Nephron progenitor cell (in vitro differentiated cells): ENCODE data around the gene HSD17B12.

Source experiments
- DNase-seq: peaks from one replicate; pipeline ENCODE4 v3.0.0; 2021
- H3K27ac Mint-ChIP-seq: 2 replicates; pipeline ENCODE4 v1.8.0; 2021; ENCODE audit warnings: mild to moderate bottlenecking, moderate library complexity, mixed read lengths
- H3K27me3 Mint-ChIP-seq: 2 replicates; pipeline ENCODE4 v1.8.0; 2021; ENCODE audit warnings: mild to moderate bottlenecking, low read depth, mixed read lengths; ENCODE audit not compliant: poor library complexity
- H3K36me3 Mint-ChIP-seq: 2 replicates; pipeline ENCODE4 v1.8.0; 2021; ENCODE audit warnings: low read depth, mixed read lengths
- H3K4me1 Mint-ChIP-seq: 2 replicates; pipeline ENCODE4 v1.8.0; 2021; ENCODE audit warnings: mixed read lengths
- H3K4me3 Mint-ChIP-seq: 2 replicates; pipeline ENCODE4 v1.8.0; 2021; ENCODE audit warnings: mild to moderate bottlenecking, moderate library complexity, mixed read lengths
- H3K9me3 Mint-ChIP-seq: 2 replicates; pipeline ENCODE4 v1.8.0; 2021; ENCODE audit warnings: mild to moderate bottlenecking, moderate library complexity, mixed read lengths
- TF ChIP-seq, protein P1 (sequence below): fragments of 200-600 bp; sonication (generic); IDR thresholded peaks from 2 replicates; pipeline ENCODE4 v1.5.0; 2021; ENCODE audit warnings: antibody characterized with exemption

The HSD17B12 gene

DNA sequence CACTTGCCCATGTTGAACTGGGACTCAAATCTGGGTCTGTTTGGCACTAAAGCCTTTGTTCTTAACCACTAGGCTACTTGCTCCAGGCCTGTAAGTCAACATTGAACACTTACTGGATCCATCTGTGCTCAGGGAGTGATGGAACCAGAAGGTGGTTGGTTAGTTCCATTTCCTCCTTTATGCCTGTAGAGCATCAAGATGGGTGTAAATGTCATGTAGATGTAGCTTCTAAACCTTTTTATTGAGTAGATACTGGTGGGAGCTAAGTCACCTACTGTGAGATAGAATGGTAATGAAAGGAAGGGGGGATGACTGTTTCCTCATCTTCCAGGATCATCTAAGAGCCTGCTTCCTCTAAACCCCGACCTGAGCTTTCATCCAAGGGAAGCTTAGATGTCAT is 161.5 kb downstream of the HSD17B12 start:
- Mint-ChIP-seq H3K36me3 (peaks cover 45% of the 10 kb centered on the region), H3K27ac (no peak overlapping the region), H3K4me3 (no peak overlapping the region), H3K27me3 (no peaks in the 10 kb centered on the region), H3K9me3 (no peaks in the 10 kb centered on the region), H3K4me1 (no peaks in the 10 kb centered on the region)
- DNase-seq = no peak
- TF ChIP-seq, protein P1, sequence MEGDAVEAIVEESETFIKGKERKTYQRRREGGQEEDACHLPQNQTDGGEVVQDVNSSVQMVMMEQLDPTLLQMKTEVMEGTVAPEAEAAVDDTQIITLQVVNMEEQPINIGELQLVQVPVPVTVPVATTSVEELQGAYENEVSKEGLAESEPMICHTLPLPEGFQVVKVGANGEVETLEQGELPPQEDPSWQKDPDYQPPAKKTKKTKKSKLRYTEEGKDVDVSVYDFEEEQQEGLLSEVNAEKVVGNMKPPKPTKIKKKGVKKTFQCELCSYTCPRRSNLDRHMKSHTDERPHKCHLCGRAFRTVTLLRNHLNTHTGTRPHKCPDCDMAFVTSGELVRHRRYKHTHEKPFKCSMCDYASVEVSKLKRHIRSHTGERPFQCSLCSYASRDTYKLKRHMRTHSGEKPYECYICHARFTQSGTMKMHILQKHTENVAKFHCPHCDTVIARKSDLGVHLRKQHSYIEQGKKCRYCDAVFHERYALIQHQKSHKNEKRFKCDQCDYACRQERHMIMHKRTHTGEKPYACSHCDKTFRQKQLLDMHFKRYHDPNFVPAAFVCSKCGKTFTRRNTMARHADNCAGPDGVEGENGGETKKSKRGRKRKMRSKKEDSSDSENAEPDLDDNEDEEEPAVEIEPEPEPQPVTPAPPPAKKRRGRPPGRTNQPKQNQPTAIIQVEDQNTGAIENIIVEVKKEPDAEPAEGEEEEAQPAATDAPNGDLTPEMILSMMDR = no peak

DNA sequence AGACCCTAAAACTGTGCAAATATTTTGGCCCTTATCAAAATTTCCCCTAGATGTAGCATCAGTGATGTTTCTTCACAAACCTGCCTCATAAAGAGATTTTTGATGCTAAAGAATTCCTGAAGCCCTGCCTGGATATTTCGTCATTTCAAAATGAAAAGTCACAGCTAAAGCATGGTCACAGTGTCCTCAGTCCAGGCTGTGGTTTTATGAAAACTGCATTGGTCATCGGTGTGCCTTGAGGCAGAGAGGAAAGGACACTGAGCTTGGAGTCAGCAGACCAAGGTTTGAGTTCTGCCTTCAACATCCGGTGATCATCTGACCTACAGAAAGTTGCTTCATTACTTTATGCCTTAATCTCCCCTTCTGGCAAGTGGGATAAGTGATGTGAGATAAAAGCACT is 165.3 kb downstream of the HSD17B12 start:
- no peaks in the 10 kb centered on the region for H3K27me3 Mint-ChIP-seq
- DNase-seq = no peak
- TF ChIP-seq, protein P1 = no peak
- H3K27ac Mint-ChIP-seq = no peak overlapping the region
- peaks cover 33% of the 10 kb centered on the region for H3K36me3 Mint-ChIP-seq
- no peaks in the 10 kb centered on the region for H3K4me1 Mint-ChIP-seq
- no peaks in the 10 kb centered on the region for H3K9me3 Mint-ChIP-seq
- no peak overlapping the region for H3K4me3 Mint-ChIP-seq

DNA sequence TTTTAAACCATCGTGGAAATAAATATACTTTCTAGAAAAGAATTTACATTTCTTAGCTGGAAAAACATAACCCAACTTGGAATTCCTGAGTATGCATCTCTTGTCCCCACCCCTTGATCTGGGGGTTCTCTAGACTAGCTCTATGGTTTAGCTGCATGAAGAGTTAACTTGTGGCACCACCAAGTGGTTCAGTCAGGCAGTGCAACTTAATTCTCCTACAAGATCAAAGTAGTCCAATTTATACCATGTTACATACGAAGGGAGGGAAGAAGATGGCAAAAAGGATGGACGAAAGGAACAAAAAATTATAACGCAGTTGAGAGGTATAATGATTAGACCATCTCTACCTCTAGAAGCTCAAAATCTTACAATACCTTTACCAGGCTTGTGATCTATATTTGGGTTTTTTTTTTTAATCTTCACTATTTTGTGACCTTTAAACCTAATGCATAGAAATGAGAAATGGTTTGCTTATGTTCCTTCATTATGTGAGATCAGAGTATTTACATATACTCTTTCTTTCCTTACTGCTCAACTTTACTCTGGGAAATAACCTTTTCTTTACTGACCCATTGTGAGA is 171.6 kb downstream of the HSD17B12 start:
- Mint-ChIP-seq H3K4me3 (no peak overlapping the region), H3K36me3 (peaks cover 27% of the 10 kb centered on the region), H3K9me3 (no peaks in the 10 kb centered on the region), H3K4me1 (no peaks in the 10 kb centered on the region), H3K27ac (no peak overlapping the region), H3K27me3 (no peaks in the 10 kb centered on the region)
- TF ChIP-seq, protein P1 = peak; percentile 71
- peak; percentile 71 for DNase-seq

DNA sequence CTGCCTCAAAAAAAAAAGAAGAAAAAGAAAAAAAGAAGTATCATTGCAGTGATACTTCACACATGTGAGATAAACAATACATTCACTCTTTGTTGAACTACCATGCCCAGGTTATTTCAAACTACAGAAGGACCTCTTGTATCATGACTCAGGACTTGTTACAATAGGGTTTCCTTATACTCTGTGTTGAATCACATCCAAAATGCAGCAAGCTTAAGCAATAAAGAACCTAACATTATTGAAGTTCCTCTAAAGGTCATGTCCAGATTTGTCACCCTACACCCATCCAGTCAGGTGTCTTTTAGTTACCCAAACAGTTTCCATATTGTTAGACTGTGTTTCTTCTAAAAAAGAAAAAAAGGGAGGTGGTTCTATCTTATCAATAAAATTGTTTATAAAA is 173.2 kb downstream of the HSD17B12 start:
- Mint-ChIP-seq H3K27ac (peak overlapping the region; percentile 62), H3K4me3 (no peak overlapping the region), H3K4me1 (no peaks in the 10 kb centered on the region), H3K9me3 (no peaks in the 10 kb centered on the region), H3K27me3 (no peaks in the 10 kb centered on the region), H3K36me3 (peaks cover 25% of the 10 kb centered on the region)
- TF ChIP-seq, protein P1 = no peak
- no peak for DNase-seq

DNA sequence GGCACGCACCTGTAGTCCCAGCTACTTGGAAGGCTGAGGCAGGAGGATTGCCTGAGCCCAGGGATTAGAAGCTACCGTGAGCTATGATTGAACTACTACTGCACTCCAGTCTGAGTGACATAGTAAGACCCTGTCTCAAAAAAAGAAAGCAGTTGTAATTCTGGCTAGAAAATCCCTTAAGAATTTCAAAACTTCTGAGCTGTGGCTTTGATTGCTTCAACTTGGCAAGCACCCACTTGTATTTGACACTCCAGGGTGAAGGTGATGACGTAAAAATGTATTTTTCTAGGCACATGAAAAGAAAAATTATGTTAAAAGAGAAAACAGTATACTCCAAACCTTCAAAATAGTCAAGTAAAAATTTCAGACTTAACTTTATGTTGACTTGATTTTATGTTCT is 176.5 kb downstream of the HSD17B12 start:
- DNase-seq = no peak
- H3K27me3 Mint-ChIP-seq = no peaks in the 10 kb centered on the region
- TF ChIP-seq, protein P1 = no peak
- H3K27ac Mint-ChIP-seq = no peak overlapping the region
- H3K4me1 Mint-ChIP-seq = no peaks in the 10 kb centered on the region
- H3K4me3 Mint-ChIP-seq = no peak overlapping the region
- peaks cover 34% of the 10 kb centered on the region for H3K36me3 Mint-ChIP-seq
- peaks cover 14% of the 10 kb centered on the region for H3K9me3 Mint-ChIP-seq

DNA sequence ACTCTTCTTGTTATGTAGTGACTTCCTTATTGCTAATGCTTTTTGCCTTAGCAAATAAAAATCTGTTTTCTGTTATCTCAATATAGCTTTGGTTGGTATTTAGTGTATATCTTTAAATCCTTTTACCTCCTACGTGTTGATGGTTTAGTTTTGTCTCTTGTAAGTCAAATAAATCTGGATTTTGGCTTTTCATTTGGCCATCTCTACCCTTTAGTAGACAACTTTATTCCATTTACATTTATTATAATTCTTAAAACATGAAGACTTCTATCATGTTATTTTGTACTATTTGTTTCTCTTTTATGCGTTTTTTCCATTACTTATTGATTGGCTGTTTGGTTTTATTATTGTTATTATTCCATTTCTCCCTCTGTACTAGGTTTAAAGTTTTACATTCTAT is 180.6 kb downstream of the HSD17B12 start:
- DNase-seq = no peak
- Mint-ChIP-seq H3K27ac (no peak overlapping the region), H3K36me3 (peaks cover 23% of the 10 kb centered on the region), H3K27me3 (peaks cover 14% of the 10 kb centered on the region), H3K4me1 (no peaks in the 10 kb centered on the region), H3K9me3 (peaks cover 17% of the 10 kb centered on the region), H3K4me3 (no peak overlapping the region)
- TF ChIP-seq, protein P1 = no peak
